GM19023 (cell line): ENCODE results near the gene ALG1.
"Not testable (repeated sequence)": the region's sequence is repeated elsewhere in the genome, so short reads cannot be mapped to it uniquely, and the experiment has no call there.

Experiments
- ATAC-seq: cut with Tn5 transposase; IDR thresholded peaks from one replicate; pipeline ENCODE4 v1.9.1; 2021; ENCODE audit warnings: mild to moderate bottlenecking, moderate library complexity; ENCODE audit not compliant: unreplicated experiment

Gene ALG1

GRCh38 chr16:5072334-5073278, 963 bp downstream of the ALG1 start:
- no peak for ATAC-seq

- ATAC-seq = no peak
These were observed 1.6 kb downstream of the ALG1 start for GRCh38 chr16:5073279-5073629.

GRCh38 chr16:5073771-5074170, 2.1 kb downstream of the ALG1 start:
- not testable (repeated sequence) for ATAC-seq

GRCh38 chr16:5075637-5076036, 4.0 kb downstream of the ALG1 start:
- no peak for ATAC-seq

GRCh38 chr16:5077304-5077703, 5.7 kb downstream of the ALG1 start:
- no peak for ATAC-seq

GRCh38 chr16:5078626-5079025, 7.0 kb downstream of the ALG1 start:
- no peak for ATAC-seq

- ATAC-seq = not testable (repeated sequence)
These were observed 8.8 kb downstream of the ALG1 start for GRCh38 chr16:5080461-5080860.

GRCh38 chr16:5080996-5081395, 9.4 kb downstream of the ALG1 start:
- ATAC-seq = not testable (repeated sequence)

GRCh38 chr16:5083646-5084045, 12.0 kb downstream of the ALG1 start:
- not testable (repeated sequence) for ATAC-seq

- ATAC-seq = not testable (repeated sequence)
These were observed 12.6 kb downstream of the ALG1 start for GRCh38 chr16:5084099-5084731.

- ATAC-seq = not testable (repeated sequence)
These were observed 13.2 kb downstream of the ALG1 start for GRCh38 chr16:5084802-5085201.

GRCh38 chr16:5085716-5086115, 14.1 kb downstream of the ALG1 start:
- ATAC-seq = not testable (repeated sequence)

GRCh38 chr16:5088086-5088790, 16.6 kb downstream of the ALG1 start:
- ATAC-seq = not testable (repeated sequence)

GRCh38 chr16:5088936-5089335, 17.3 kb downstream of the ALG1 start:
- not testable (repeated sequence) for ATAC-seq

- ATAC-seq = not testable (repeated sequence)
These were observed 18.4 kb downstream of the ALG1 start for GRCh38 chr16:5089911-5090555.

GRCh38 chr16:5090592-5090991, 18.9 kb downstream of the ALG1 start:
- ATAC-seq = not testable (repeated sequence)

- ATAC-seq = not testable (repeated sequence)
These were observed 21.4 kb downstream of the ALG1 start for GRCh38 chr16:5093081-5093480.

GRCh38 chr16:5093746-5094145, 22.1 kb downstream of the ALG1 start:
- not testable (repeated sequence) for ATAC-seq

GRCh38 chr16:5095145-5095830, 23.6 kb downstream of the ALG1 start:
- ATAC-seq = not testable (repeated sequence)

- ATAC-seq = not testable (repeated sequence)
These were observed 24.9 kb downstream of the ALG1 start for GRCh38 chr16:5096437-5097060.
